ENCODE measurements around the gene SCUBE1.

DNA sequence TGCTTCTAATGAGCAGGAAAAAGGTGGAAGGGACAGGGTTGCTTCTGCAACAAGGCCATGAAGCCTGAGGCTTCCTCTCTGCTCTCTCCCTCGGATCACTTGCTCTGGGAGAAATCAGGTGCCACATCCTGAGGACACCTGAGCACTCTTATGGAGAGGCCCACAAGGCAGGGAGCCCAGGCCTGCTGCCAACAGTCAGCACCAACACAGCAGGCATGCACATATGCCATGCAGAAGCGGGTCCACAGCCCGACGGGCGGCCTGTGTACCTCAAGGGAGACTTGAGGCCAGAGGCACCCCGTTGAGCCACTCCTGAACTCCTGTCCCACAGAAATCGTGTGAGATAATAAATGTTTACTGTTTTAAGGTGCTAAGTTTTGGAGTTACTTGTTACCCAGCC is 165.7 kb downstream of the SCUBE1 start:
- TF ChIP-seq, protein P1, sequence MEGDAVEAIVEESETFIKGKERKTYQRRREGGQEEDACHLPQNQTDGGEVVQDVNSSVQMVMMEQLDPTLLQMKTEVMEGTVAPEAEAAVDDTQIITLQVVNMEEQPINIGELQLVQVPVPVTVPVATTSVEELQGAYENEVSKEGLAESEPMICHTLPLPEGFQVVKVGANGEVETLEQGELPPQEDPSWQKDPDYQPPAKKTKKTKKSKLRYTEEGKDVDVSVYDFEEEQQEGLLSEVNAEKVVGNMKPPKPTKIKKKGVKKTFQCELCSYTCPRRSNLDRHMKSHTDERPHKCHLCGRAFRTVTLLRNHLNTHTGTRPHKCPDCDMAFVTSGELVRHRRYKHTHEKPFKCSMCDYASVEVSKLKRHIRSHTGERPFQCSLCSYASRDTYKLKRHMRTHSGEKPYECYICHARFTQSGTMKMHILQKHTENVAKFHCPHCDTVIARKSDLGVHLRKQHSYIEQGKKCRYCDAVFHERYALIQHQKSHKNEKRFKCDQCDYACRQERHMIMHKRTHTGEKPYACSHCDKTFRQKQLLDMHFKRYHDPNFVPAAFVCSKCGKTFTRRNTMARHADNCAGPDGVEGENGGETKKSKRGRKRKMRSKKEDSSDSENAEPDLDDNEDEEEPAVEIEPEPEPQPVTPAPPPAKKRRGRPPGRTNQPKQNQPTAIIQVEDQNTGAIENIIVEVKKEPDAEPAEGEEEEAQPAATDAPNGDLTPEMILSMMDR (IDR thresholded peaks at IDR 0.05) = no peak
- no peak for TF ChIP-seq POLR2A (IDR thresholded peaks at IDR 0.05; ENCODE audit: low read depth)
- no peak for TF ChIP-seq EP300 (IDR thresholded peaks at IDR 0.05)
- TF ChIP-seq POLR2AphosphoS5 (IDR thresholded peaks at IDR 0.05) = no peak
